ENCODE measurements around the gene PAAF1.

Gene PAAF1

GRCh38 chr11:73949246-73949645 is 72.4 kb downstream of the PAAF1 start:
- no peak for DNase-seq

GRCh38 chr11:73949912-73950311 is 73.1 kb downstream of the PAAF1 start:
- no peak for DNase-seq

- DNase-seq = peak; percentile 22
Measured at GRCh38 chr11:73950869-73951710, 74.3 kb downstream of the PAAF1 start, which contains the start of gene DNAJB13. Gene DNAJB13, plus strand, starts transcription at chr11:73951026. Its CDS starts 44 bp downstream, at chr11:73951070.

GRCh38 chr11:73951797-73952196 is 75.0 kb downstream of the PAAF1 start:
- no peak for DNase-seq

GRCh38 chr11:73956876-73957653 is 80.3 kb downstream of the PAAF1 start:
- no peak for DNase-seq

GRCh38 chr11:73957654-73958361 is 81.0 kb downstream of the PAAF1 start:
- no peak for DNase-seq

- DNase-seq = no peak
Measured at GRCh38 chr11:73958521-73959141, 81.8 kb downstream of the PAAF1 start.

GRCh38 chr11:73961321-73961720 is 84.5 kb downstream of the PAAF1 start:
- no peak for DNase-seq

GRCh38 chr11:73962101-73962705 is 85.4 kb downstream of the PAAF1 start:
- DNase-seq = no peak

- DNase-seq = no peak
Measured at GRCh38 chr11:73963861-73964260, 87.1 kb downstream of the PAAF1 start.

GRCh38 chr11:73965076-73965763 is 88.4 kb downstream of the PAAF1 start:
- no peak for DNase-seq

- no peak for DNase-seq
Measured at GRCh38 chr11:73965764-73966121, 88.9 kb downstream of the PAAF1 start.

GRCh38 chr11:73968356-73968966 is 91.7 kb downstream of the PAAF1 start:
- no peak for DNase-seq

- no peak for DNase-seq
Measured at GRCh38 chr11:73969091-73969490, 92.3 kb downstream of the PAAF1 start.

- DNase-seq = peak; percentile 61
Measured at GRCh38 chr11:73969991-73970800, 93.4 kb downstream of the PAAF1 start.

- no peak for DNase-seq
Measured at GRCh38 chr11:73971175-73971719, 94.4 kb downstream of the PAAF1 start.

- DNase-seq = no peak
Measured at GRCh38 chr11:73972187-73972586, 95.4 kb downstream of the PAAF1 start.

- DNase-seq = no peak
Measured at GRCh38 chr11:73972620-73973449, 96.0 kb downstream of the PAAF1 start.

All from CD4-positive, alpha-beta T cell treated with Interleukin-21 for 1 hour (primary cell).